MM.1S (cell line): ENCODE results near the gene UBQLN1.

Source experiments
- CTCF ChIP-seq: fragments of 300-600 bp; sonication (generic); IDR thresholded peaks from 2 replicates; pipeline ENCODE4 v1.5.1; 2016; ENCODE audit warnings: antibody characterized with exemption, low read length, mixed read lengths
- EZH2phosphoT487 ChIP-seq: fragments of 300-600 bp; sonication (generic); IDR thresholded peaks from 2 replicates; pipeline ENCODE4 v1.6.1; 2018; ENCODE audit warnings: antibody characterized with exemption, low read length

- TF ChIP-seq CTCF (no peak), EZH2phosphoT487 (no peak)
Measured at GRCh38 chr9:83724436-83724835, 16.7 kb upstream of the UBQLN1 start.
